Heart right ventricle (tissue), 16 donors: ENCODE results near the gene AGPAT4. TPM values are rescaled to one million over a fixed set of nuclear protein-coding genes. Genes with fewer than 3 reads are reported as not detected.
"Not testable (repeated sequence)": the region's sequence is repeated elsewhere in the genome, so short reads cannot be mapped to it uniquely, and the experiment has no call there.

Experiments used
- ATAC-seq, 8 donors: fragments of 200-7000 bp; cut with Tn5 transposase; one replicate each; pipeline ENCODE4 v1.9.1; 2020; ENCODE audit warnings: mild to moderate bottlenecking in 8 of 8, moderate library complexity in 8 of 8, moderate number of reproducible peaks in 1 of 8
- DNase-seq, 2 donors: peaks; one replicate each; pipeline ENCODE4 v3.0.0-alpha.2; 2020
- H3K27ac ChIP-seq, 10 donors: fragments of 200-600 bp; sonication (generic) in 2 of 10; one replicate each; pipeline versions ENCODE4 v1.5.0 to v1.8.0; 2020 to 2022; ENCODE audit warnings: mild to moderate bottlenecking in 3 of 10
- H3K27me3 ChIP-seq, 7 donors: fragments of 200-600 bp; one replicate each; pipeline ENCODE4 v1.8.0; 2021 to 2022; ENCODE audit warnings: mild to moderate bottlenecking in 2 of 7
- H3K36me3 ChIP-seq, 9 donors: fragments of 200-600 bp; sonication (generic) in 1 of 9; one replicate each; pipeline versions ENCODE4 v1.5.0 to v1.8.0; 2020 to 2022; ENCODE audit warnings: mild to moderate bottlenecking in 2 of 9
- H3K4me1 ChIP-seq, 9 donors: fragments of 200-600 bp; sonication (generic) in 1 of 9; one replicate each; pipeline versions ENCODE4 v1.5.0 to v1.8.0; 2020 to 2022; ENCODE audit warnings: mild to moderate bottlenecking in 4 of 9
- H3K4me3 ChIP-seq, 10 donors: fragments of 200-600 bp; sonication (generic) in 2 of 10; one replicate each; pipeline versions ENCODE4 v1.5.0 to v1.8.0; 2020 to 2022; ENCODE audit warnings: mild to moderate bottlenecking in 7 of 10, moderate library complexity in 2 of 10
- H3K9me3 ChIP-seq, 11 donors: fragments of 200-600 bp in 10 of 11; sonication (generic) in 2 of 11; one replicate each; pipeline versions ENCODE4 v1.5.0 to v1.8.0; 2013 to 2022; ENCODE audit warnings: mild to moderate bottlenecking in 2 of 11, control low read depth in 1 of 11, moderate library complexity in 1 of 11
- WGBS, 2 donors: extraction: QIAGEN DNeasy Blood & Tissue Kit; methylation state at CpG; one replicate each; pipeline ENCODE4 v1.1.7; 2013; ENCODE audit warnings: inconsistent platforms in 1 of 2; 5-methylcytosine and 5-hydroxymethylcytosine counted together
- intact Hi-C, 10 donors: fragments of 100-400 bp; cut with DNase I; formaldehyde crosslinking; loops; one replicate each; pipeline versions ENCODE4 v1.11.1 to v1.14.2; 2022
- polyA plus RNA-seq, 2 donors: library from polyadenylated mRNA; stranded (reverse); fragments of 200-250 nt; gene quantifications; one replicate each; pipeline ENCODE4 v1.2.3, GENCODE V29; 2013
- total RNA-seq, 10 donors: library from RNA; stranded (reverse); fragmentation: NEBNext Ultra II Directional in 3 of 10; extraction: Animal tissue kit (Norgen Biotek cat#: 25700) in 3 of 10; gene quantifications; one replicate each; pipeline versions ENCODE4 v1.2.1 to v1.2.4, GENCODE V29; 2021 to 2023
- TF ChIP-seq, protein P1 (sequence below), 9 donors: fragments of 200-600 bp; sonication (generic) in 2 of 9; IDR thresholded peaks; one replicate each; pipeline versions ENCODE4 v1.5.0 to v1.8.0; 2021 to 2022; ENCODE audit warnings: antibody characterized with exemption in 9 of 9, mild to moderate bottlenecking in 5 of 9, moderate library complexity in 1 of 9
- donor health status: Arrhythmogenic right ventricular cardiomyopathy.
- donor health status: ischemic (EF 13 %, LVEDD 7.1; RV severe dilation, severe dysfunction).
- donor health status: healthy with polysubstance abuse.
- donor health status: DM: no; HTN: yes; CAD: no.
- donor health status: DM: no; HTN: no; CAD: no.
- donor health status: ischemic (EF 25% LVEDD 6.9; RV normal size, moderate dysfunction).
- donor health status: ischemic (EF 25% LVEDD 5.7; RV mildly dilated, moderate dysfunction).
- donor health status: healthy.
- donor health status: DM: yes; HTN: yes; CAD: no.
- donor health status: Ischemic cardiomyopathy.
- donor health status: ischemic (EF 35%, LVEDD 5.7; RV mildly dilated, moderate dysfunction).
- donor health status: nonischemic (EF 11% LVEDD 7.7; RV severe dilation, severe dysfunction).
- donor health status: DM: yes; HTN: yes; CAD: no.
- donor health status: PGD.
- donor health status: ischemic (EF 29% LVEDD 5.4; RV normal size, mild dysfunction).
- donor health status: nonischemic (EF 23%, LVEDD 6.1; RV moderate dilation, normal function).

The AGPAT4 gene
- total and polyA plus RNA-seq, 12 donors: 1.2 to 3.8 (median 1.6) TPM

- Histone ChIP-seq H3K9me3 (peaks cover 0 to 11% (median 0%) of the 10 kb centered on the region in 11 donors), H3K27ac (no peak overlapping the region), H3K36me3 (no peaks in the 10 kb centered on the region), H3K27me3 (no peaks in the 10 kb centered on the region), H3K4me3 (no peak overlapping the region), H3K4me1 (no peaks in the 10 kb centered on the region)
- ATAC-seq: no peak
- intact Hi-C loops: no loop called here
- TF ChIP-seq, protein P1, sequence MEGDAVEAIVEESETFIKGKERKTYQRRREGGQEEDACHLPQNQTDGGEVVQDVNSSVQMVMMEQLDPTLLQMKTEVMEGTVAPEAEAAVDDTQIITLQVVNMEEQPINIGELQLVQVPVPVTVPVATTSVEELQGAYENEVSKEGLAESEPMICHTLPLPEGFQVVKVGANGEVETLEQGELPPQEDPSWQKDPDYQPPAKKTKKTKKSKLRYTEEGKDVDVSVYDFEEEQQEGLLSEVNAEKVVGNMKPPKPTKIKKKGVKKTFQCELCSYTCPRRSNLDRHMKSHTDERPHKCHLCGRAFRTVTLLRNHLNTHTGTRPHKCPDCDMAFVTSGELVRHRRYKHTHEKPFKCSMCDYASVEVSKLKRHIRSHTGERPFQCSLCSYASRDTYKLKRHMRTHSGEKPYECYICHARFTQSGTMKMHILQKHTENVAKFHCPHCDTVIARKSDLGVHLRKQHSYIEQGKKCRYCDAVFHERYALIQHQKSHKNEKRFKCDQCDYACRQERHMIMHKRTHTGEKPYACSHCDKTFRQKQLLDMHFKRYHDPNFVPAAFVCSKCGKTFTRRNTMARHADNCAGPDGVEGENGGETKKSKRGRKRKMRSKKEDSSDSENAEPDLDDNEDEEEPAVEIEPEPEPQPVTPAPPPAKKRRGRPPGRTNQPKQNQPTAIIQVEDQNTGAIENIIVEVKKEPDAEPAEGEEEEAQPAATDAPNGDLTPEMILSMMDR (IDR thresholded peaks at IDR 0.05): no peak
- DNase-seq: no peak
- 88 to 90% methylated on average over 6 of the region's 6 CpGs for WGBS, 2 donors
These were observed 40.2 kb upstream of the AGPAT4 start for GRCh38 chr6:161313940-161314509.

- ATAC-seq, DNase-seq, H3K36me3 ChIP-seq, H3K27me3 ChIP-seq, H3K4me1 ChIP-seq, H3K4me3 ChIP-seq, H3K27ac ChIP-seq, intact Hi-C loops: not testable (repeated sequence)
- peaks cover 0 to 11% (median 0%) of the 10 kb centered on the region in 11 donors for H3K9me3 ChIP-seq
- WGBS, 2 donors: 57 to 70% methylated on average over 3 of the region's 3 CpGs
These were observed 39.6 kb upstream of the AGPAT4 start for GRCh38 chr6:161313475-161313874.

GRCh38 chr6:161309774-161310173 lies 35.9 kb upstream of the AGPAT4 start:
- DNase-seq, H3K27me3 ChIP-seq, intact Hi-C loops, H3K9me3 ChIP-seq, H3K27ac ChIP-seq, H3K4me3 ChIP-seq, ATAC-seq, H3K4me1 ChIP-seq, H3K36me3 ChIP-seq: not testable (repeated sequence)
- WGBS, 2 donors: 87 to 91% methylated on average over 7 of the region's 7 CpGs

DNA sequence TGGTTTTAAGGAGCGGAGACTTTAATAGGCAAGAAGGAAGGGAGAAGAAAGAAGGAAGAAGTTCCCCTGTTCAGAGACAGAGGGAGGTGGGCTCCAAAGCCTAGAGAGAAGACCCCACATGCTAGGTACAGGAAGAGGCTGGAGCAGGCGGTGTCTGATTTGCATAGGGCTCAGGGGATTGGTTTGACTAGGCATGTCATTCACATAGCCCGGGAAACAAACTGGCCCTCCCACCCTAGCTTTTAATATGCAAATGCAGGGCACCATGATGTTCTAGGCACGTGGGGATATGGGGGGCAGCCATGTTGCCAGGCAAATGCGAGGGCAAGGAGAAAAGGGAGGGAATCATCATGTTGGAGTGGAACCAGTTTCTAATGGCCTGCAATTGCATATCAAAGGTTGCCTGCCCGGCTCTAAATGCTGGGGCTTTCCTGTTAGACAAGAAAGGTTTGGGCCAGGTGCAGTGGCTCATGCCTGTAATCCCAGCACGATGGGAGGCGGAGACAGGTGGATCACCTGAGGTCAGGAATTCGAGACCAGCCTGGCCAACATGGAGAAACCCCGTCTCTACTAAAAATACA lies 34.3 kb upstream of the AGPAT4 start:
- DNase-seq (no peak), ATAC-seq (no peak)
- no peaks in the 10 kb centered on the region for H3K36me3 ChIP-seq
- TF ChIP-seq, protein P1 (IDR thresholded peaks at IDR 0.05): no peak
- intact Hi-C loops: no loop called here
- no peaks in the 10 kb centered on the region for H3K9me3 ChIP-seq
- H3K4me3 ChIP-seq: no peak overlapping the region
- no peak overlapping the region for H3K27ac ChIP-seq
- H3K27me3 ChIP-seq: no peaks in the 10 kb centered on the region
- no peaks in the 10 kb centered on the region for H3K4me1 ChIP-seq
- 84 to 90% methylated on average over 10 of the region's 10 CpGs for WGBS, 2 donors

GRCh38 chr6:161305860-161306259 lies 32.0 kb upstream of the AGPAT4 start:
- intact Hi-C loops: no loop called here
- no peak overlapping the region for H3K27ac ChIP-seq
- no peak for ATAC-seq
- no peak for DNase-seq
- 51 to 54% methylated on average over 4 of the region's 4 CpGs for WGBS, 2 donors
- H3K4me1 ChIP-seq: peaks cover 0 to 7% (median 0%) of the 10 kb centered on the region in 9 donors
- H3K4me3 ChIP-seq: no peak overlapping the region
- H3K36me3 ChIP-seq: no peaks in the 10 kb centered on the region
- H3K9me3 ChIP-seq: no peaks in the 10 kb centered on the region
- H3K27me3 ChIP-seq: no peaks in the 10 kb centered on the region
- TF ChIP-seq, protein P1 (IDR thresholded peaks at IDR 0.05): no peak
